ENCODE results near the gene SORL1. TPM values are rescaled to one million over a fixed set of nuclear protein-coding genes. Genes with fewer than 3 reads are reported as not detected.

SORL1 gene
- total and polyA plus RNA-seq, 2 of the 13 experiments (the other 11 are each of a cell fraction or from before 2014, with no cell fraction given), result 21.3 to 148 TPM

- TF ChIP-seq ZNF597 (CRISPR knock-in tag; IDR thresholded peaks at IDR 0.05), result no peak
- TF ChIP-seq ZNF260 (CRISPR knock-in tag; IDR thresholded peaks at IDR 0.05; ENCODE audit: borderline replicate concordance, low read depth), result no peak
- no peak for TF ChIP-seq HNF4G (IDR thresholded peaks at IDR 0.05; ENCODE audit: borderline replicate concordance, low read depth, low read length)
- no peak for TF ChIP-seq HNF4G (CRISPR knock-in tag; IDR thresholded peaks at IDR 0.05; ENCODE audit: borderline replicate concordance, low read depth)
- TF ChIP-seq ZBTB33 (CRISPR knock-in tag; IDR thresholded peaks at IDR 0.05), result 0 out of 2 replicates have a peak, but pooled peaks have one; percentile 24
- TF ChIP-seq SIN3A (IDR thresholded peaks at IDR 0.05; ENCODE audit: borderline replicate concordance, low read depth, low read length), result no peak
- TF ChIP-seq MATR3 (CRISPR knock-in tag; IDR thresholded peaks at IDR 0.05), result no peak
- peak; percentile 84 for TF ChIP-seq ZNF142 (CRISPR knock-in tag; IDR thresholded peaks at IDR 0.05)
- TF ChIP-seq NCOA2 (CRISPR knock-in tag; IDR thresholded peaks at IDR 0.05), result no peak
- no peak for TF ChIP-seq ISX (CRISPR knock-in tag; conservative IDR thresholded peaks at IDR 0.05)
- peak; percentile 84 for TF ChIP-seq TAF1 (CRISPR knock-in tag; IDR thresholded peaks at IDR 0.05)
- TF ChIP-seq SOX6 (IDR thresholded peaks at IDR 0.05), result no peak
- no peak for TF ChIP-seq SOX6 (CRISPR knock-in tag; IDR thresholded peaks at IDR 0.05)
- no peak for TF ChIP-seq PAF1 (CRISPR knock-in tag; IDR thresholded peaks at IDR 0.05)
- TF ChIP-seq ARNT2 (CRISPR knock-in tag; IDR thresholded peaks at IDR 0.05; ENCODE audit: low read depth), result peak; percentile 31; the same call in 1 of the 2 replicates
- TF ChIP-seq ZNF75D (CRISPR knock-in tag; IDR thresholded peaks at IDR 0.05; ENCODE audit: borderline replicate concordance), result no peak
- TF ChIP-seq ZNF33A (CRISPR knock-in tag; IDR thresholded peaks at IDR 0.05; ENCODE audit: borderline replicate concordance), result no peak
- no peak for TF ChIP-seq ZNF136 (CRISPR knock-in tag; IDR thresholded peaks at IDR 0.05; ENCODE audit: low read depth)
- TF ChIP-seq ZNF317 (CRISPR knock-in tag; IDR thresholded peaks at IDR 0.05), result no peak
- no peak for TF ChIP-seq TFAP4 (IDR thresholded peaks at IDR 0.05; ENCODE audit: borderline replicate concordance, low read depth)
- TF ChIP-seq ZBTB38 (CRISPR knock-in tag; IDR thresholded peaks at IDR 0.05), result peak; percentile 69; the same call in 1 of the 2 replicates
Observed at GRCh38 chr11:121451986-121452608, at the start of gene SORL1 (continued).

All from HepG2 (cell line).